Colonic mucosa (tissue), 4 donors: ENCODE measurements around the gene ZNF565. TPM values are rescaled to one million over a fixed set of nuclear protein-coding genes. Genes with fewer than 3 reads are reported as not detected.

Source experiments
- DNase-seq: peaks from one replicate; pipeline ENCODE4 v3.0.0-alpha.2; 2020
- H3K27ac ChIP-seq: fragments of 200-600 bp; one replicate; pipeline ENCODE4 v1.8.0; 2021
- H3K27me3 ChIP-seq: fragments of 200-600 bp; one replicate; pipeline ENCODE4 v1.8.0; 2021
- H3K36me3 ChIP-seq: fragments of 200-600 bp; one replicate; pipeline ENCODE4 v1.8.0; 2021
- H3K4me1 ChIP-seq: fragments of 200-600 bp; one replicate; pipeline ENCODE4 v1.8.0; 2021; ENCODE audit warnings: mild to moderate bottlenecking
- H3K4me3 ChIP-seq: fragments of 200-600 bp; one replicate; pipeline ENCODE4 v1.8.0; 2021
- H3K9ac ChIP-seq, 2 donors: one replicate each; pipeline ENCODE4 v1.7.0; 2013; ENCODE audit warnings: control low read depth in 2 of 2, low read depth in 2 of 2, low read length in 2 of 2
- H3K9me3 ChIP-seq: fragments of 200-600 bp; one replicate; pipeline ENCODE4 v1.8.0; 2021
- CTCF ChIP-seq: fragments of 200-600 bp; IDR thresholded peaks from one replicate; pipeline ENCODE4 v1.8.0; 2022; ENCODE audit warnings: antibody characterized with exemption, mild to moderate bottlenecking
- intact Hi-C: fragments of 100-400 bp; cut with DNase I; formaldehyde crosslinking; loops from one replicate; pipeline ENCODE4 v1.14.1; 2022
- total RNA-seq, 2 donors: library from RNA; stranded (reverse); fragmentation: NEBNext Ultra II Directional in 1 of 2; extraction: Animal tissue kit (Norgen Biotek cat#: 25700) in 1 of 2; gene quantifications; one replicate each; pipeline ENCODE4 v1.2.1, GENCODE V29; 2021
- donor health status: healthy.
- donor health status: DM: no; HTN: no; CAD: no.
- donor health status: DM: no; HTN: no; CAD: no.

ZNF565 gene
- total RNA-seq, 2 donors from 2014 or later, result 2.2 to 3.2 TPM

- Histone ChIP-seq H3K9ac (no peak overlapping the region), H3K9me3 (no peaks in the 10 kb centered on the region), H3K4me1 (no peaks in the 10 kb centered on the region), H3K36me3 (peaks cover 10% of the 10 kb centered on the region), H3K27ac (no peak overlapping the region), H3K27me3 (no peaks in the 10 kb centered on the region), H3K4me3 (no peak overlapping the region)
- intact Hi-C loops, result no loop called here
- no peak for TF ChIP-seq CTCF
- DNase-seq, result no peak
These were observed 69.8 kb downstream of the ZNF565 start for GRCh38 chr19:36144624-36145023.

- H3K9ac ChIP-seq, result no peak overlapping the region
- H3K27ac ChIP-seq, result no peak overlapping the region
- H3K4me3 ChIP-seq, result no peak overlapping the region
- DNase-seq, result no peak
- peaks cover 10% of the 10 kb centered on the region for H3K36me3 ChIP-seq
- no peak for TF ChIP-seq CTCF
- H3K4me1 ChIP-seq, result no peaks in the 10 kb centered on the region
- intact Hi-C loops, result no loop called here
- H3K9me3 ChIP-seq, result no peaks in the 10 kb centered on the region
- no peaks in the 10 kb centered on the region for H3K27me3 ChIP-seq
These were observed 72.0 kb downstream of the ZNF565 start for GRCh38 chr19:36142496-36142895.

- Histone ChIP-seq H3K27ac (no peak overlapping the region), H3K4me3 (no peak overlapping the region), H3K9ac (no peak overlapping the region), H3K36me3 (peaks cover 10% of the 10 kb centered on the region), H3K4me1 (no peaks in the 10 kb centered on the region), H3K9me3 (no peaks in the 10 kb centered on the region), H3K27me3 (no peaks in the 10 kb centered on the region)
- no peak for DNase-seq
- TF ChIP-seq CTCF, result no peak
- intact Hi-C loops, result no loop called here
These were observed 72.4 kb downstream of the ZNF565 start for GRCh38 chr19:36142046-36142445.

- Histone ChIP-seq H3K9ac (peak overlapping the region in 1 of 2 donors; percentile 99), H3K27ac (peak overlapping the region; percentile 96), H3K9me3 (no peaks in the 10 kb centered on the region), H3K4me1 (peaks cover under 1% of the 10 kb centered on the region), H3K4me3 (peak overlapping the region; percentile 64), H3K36me3 (peaks cover 7% of the 10 kb centered on the region), H3K27me3 (no peaks in the 10 kb centered on the region)
- TF ChIP-seq CTCF, result no peak
- DNase-seq, result peak; percentile 95
- intact Hi-C loops, result no loop called here
These were observed 73.2 kb downstream of the ZNF565 start for GRCh38 chr19:36141039-36141927.

DNA sequence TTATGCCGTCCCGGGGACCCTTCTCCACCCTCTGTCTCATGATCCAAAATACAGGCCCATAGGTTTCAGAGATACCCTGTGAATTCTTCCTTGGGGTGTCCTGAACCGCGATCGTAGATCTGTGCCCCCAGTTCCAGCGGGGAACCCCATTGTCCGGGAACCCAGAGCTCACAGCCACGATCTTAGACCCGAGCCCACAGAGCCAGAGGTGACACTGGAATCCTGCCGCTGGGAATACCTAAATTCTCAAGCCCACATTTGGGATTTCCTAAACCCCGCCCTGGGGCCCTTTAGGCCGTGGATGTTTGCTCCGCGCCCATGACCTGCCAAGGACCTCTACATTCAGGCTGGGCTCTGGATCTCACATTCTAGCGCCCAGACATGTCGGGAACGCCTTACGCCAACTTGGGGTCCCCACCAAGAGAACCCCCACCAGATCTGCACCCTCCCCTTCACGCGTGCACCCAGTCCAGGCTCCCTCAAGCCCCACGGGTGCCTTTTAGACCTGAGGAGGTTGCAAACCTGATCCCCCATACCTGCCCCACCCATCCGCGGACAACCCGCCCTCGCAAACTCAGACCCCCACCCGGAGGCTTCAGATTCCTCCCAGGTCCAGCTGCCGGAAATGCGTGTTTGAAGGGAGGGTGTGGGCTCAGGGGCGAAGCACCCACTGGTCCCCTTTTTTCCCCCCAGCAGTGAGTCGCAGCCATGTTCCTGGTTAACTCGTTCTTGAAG, 74.0 kb downstream of the ZNF565 start:
- peak; percentile 57 for DNase-seq
- no peaks in the 10 kb centered on the region for H3K36me3 ChIP-seq
- H3K4me3 ChIP-seq, result peak overlapping the region; percentile 64
- no peaks in the 10 kb centered on the region for H3K9me3 ChIP-seq
- intact Hi-C loops, result no loop called here
- H3K27me3 ChIP-seq, result no peaks in the 10 kb centered on the region
- H3K4me1 ChIP-seq, result peaks cover 3% of the 10 kb centered on the region
- TF ChIP-seq CTCF, result no peak
- H3K27ac ChIP-seq, result peak overlapping the region; percentile 96
- H3K9ac ChIP-seq, result peak overlapping the region; percentile 99 to 100
